Activated naive CD4-positive, alpha-beta T cell treated with anti-CD3 and anti-CD28 coated beads, Interleukin-2, amount 50 U/mL, for 16 hours (primary cell): ENCODE measurements around the gene HMX1.

Experiments
- DNase-seq: peaks from one replicate; pipeline ENCODE4 v3.0.0-alpha.2; 2020

The HMX1 gene

GRCh38 chr4:8854931-8855330 is 16.7 kb downstream of the HMX1 start:
- no peak for DNase-seq

DNA sequence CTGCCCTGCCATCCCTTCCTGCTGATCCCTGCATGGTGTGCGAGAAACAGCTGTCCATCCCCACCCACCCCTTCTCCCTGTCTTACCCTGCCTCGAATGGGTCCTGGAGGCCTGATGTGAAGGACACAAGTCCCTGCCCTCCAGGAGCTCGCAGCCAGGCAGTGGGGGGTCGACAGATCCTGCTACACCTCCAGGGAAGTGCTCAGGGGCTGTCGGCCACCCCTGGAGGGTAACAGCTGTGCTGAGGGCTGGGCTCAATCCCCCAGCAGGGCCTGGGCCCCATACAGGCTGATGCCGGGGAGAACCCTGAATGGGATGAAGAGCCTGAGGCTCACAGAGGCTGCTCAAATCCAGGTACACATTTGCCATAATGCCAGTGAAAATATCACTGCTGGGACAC is 17.6 kb downstream of the HMX1 start:
- DNase-seq, result no peak

- no peak for DNase-seq
Observed at GRCh38 chr4:8853249-8853648, 18.4 kb downstream of the HMX1 start.

- peak; percentile 5 for DNase-seq
Observed at GRCh38 chr4:8852118-8852704, 19.4 kb downstream of the HMX1 start.

- DNase-seq, result peak; percentile 4
Observed at GRCh38 chr4:8851321-8852117, 20.1 kb downstream of the HMX1 start.

GRCh38 chr4:8850830-8851188 is 20.8 kb downstream of the HMX1 start:
- DNase-seq, result peak; percentile 1

DNA sequence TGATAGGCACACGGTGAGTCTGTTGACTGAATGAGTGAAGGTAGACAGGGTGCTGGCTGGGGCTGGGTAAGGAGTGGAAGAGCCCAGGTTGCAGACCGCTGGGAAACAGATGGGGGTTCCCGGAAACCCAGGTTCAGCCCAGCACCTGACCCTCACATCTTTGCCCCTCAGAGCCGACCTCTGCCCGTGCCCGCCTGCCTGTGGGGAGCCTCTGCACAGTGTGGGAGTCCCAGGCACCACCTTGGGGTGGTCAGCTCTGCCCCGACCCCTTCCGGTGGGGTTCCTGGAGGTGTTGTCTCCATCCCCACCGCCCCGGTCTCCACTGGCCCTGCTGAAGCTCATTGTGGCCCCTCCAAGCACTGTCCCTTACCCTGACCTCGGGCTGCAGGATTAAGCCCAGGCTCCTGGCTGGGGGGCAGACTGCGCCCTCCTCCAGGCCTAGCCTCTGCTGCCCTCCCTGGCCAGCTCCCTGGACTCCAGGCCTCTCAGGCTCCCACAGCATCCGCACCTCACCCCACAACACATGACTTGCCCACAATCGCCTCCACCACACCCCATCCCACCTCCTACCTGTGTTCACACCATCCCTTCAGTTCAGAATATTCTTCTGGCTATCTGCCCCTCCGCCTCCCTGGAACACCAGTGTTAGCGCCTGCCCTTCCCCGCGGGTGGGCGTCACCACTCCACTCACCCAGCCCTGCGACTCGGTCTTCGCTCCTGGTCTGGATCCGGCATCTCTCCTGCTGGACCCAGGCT is 21.4 kb downstream of the HMX1 start:
- peak; percentile 6 for DNase-seq

- DNase-seq, result peak; percentile 6
Observed at GRCh38 chr4:8849266-8850073, 22.2 kb downstream of the HMX1 start.

DNA sequence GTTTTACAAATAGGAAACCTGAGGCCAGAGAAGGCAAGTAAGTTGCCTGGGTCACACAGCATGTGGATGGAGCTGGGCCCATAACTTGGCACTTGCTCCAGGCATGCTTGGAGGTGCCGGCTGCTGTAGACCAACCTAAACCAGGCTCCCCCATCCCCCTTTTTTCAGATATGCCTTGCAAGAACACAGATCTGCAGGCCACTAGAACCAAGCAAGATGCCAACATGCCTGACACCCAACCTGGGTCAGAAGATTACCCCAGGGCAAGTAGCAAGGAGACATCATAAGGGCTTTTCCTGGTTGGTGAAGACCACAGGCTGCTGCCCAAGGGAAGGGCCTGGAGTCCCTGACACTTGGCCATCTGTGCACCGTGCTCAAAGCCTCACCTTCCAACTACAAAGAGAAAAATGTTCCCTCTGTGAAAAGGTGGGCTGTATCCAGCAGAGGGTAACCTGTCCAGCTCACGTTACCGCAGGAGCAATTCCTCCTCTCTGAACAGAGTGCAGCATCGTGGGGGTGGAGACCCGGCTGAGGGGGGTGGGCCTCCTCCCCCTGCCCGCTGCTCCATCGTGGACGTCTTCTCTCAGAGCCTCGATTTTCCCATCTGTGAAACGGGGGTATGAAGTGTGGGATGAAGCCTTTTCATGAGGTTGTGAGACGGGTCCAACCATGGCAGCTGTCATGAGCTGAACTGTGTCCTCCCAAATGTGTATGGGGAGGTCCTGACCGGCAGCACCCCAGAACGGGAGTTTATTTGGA is 23.0 kb downstream of the HMX1 start:
- no peak for DNase-seq

DNA sequence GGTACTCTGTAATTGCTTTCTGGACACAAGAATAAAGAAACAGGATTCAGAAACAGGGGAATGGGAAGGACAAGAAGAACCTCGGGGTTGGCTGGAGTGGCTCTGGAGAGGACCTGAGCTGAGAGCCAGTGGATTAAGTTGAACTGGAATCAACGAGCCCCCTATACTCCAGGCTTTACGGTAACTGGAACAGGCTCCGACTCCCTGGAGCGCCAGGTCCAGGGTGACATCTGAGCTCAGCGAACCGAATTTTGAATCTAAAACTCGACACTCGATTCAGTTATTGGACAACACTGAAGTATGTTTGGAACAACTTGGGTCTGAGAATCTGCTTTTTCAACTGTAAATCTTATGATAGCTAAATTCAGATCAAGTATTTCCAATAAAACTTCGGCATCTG is 23.9 kb downstream of the HMX1 start:
- no peak for DNase-seq

DNA sequence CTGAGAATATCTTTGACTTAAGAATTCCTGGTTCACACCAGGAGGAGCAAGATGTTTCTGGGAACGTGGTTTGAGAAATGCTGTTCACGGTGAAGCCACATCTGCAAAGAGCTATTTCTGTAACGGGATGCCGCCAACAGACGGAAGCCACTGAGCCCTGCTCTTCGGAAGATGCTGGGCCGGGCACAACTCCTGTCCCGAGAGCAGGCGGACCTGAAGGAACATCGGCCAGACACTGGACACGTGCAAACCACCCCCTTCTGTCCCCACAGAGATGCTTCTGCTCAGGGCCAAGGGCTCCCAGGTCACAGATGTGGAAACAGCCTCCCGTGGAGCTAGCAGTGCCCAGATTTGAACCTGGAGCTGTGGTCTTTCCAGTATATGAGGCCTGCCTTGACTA is 24.3 kb downstream of the HMX1 start:
- DNase-seq, result peak; percentile 1

GRCh38 chr4:8846826-8847225 is 24.8 kb downstream of the HMX1 start:
- peak; percentile 2 for DNase-seq

DNA sequence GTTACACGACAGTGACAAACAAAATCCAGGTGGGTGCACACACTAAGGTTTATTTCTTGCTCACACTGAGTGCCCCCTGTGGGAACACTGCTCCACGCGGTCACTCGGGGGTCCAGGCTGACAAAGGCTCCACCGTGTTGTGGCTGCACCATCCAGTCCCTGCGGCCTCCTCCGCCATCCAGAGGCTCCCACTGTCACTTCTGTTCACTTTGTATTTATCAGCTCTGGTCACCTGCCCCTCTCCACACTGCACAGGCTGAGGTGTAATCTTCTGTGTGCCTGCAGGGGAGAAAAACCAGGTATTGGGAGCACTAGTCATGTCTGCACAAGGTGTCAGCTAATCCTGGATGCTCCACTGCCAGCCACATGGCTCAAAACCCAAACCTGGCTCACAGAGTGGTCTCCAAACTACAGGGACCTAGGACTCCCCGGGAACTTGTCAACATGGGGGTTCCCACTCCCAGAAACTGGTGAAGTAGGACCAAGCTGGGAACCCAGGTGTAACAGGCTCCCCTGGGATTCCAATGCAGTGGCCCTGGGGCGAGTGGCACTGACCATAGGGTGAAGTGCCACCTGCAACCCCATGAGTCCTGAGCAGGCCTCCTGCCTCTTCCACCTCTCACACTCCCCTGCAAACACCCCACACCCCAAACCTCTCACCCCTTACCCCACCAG is 25.5 kb downstream of the HMX1 start:
- peak; percentile 5 for DNase-seq

GRCh38 chr4:8844976-8845690 is 26.5 kb downstream of the HMX1 start:
- no peak for DNase-seq

DNA sequence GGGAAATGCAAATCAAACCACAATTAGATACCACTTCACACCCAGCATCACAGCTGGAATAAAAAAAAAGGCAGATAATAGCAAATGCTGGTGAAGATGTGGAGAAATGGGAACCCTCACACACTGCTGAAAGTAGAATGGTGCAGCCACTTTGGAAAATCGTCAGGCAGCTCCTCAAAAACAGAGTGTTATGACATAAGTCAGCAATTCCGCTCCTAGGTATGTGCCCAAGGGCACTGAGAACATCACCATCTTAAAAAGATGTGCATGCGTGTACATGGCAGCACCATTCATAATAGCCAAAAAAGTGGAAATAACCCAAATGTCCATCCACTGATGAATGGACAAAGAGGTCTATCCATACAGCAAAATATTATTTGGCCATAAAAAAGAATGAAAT is 28.0 kb downstream of the HMX1 start:
- DNase-seq, result no peak

- DNase-seq, result no peak
Observed at GRCh38 chr4:8842614-8843013, 29.0 kb downstream of the HMX1 start.

GRCh38 chr4:8841678-8842268 is 29.9 kb downstream of the HMX1 start:
- DNase-seq, result no peak

DNA sequence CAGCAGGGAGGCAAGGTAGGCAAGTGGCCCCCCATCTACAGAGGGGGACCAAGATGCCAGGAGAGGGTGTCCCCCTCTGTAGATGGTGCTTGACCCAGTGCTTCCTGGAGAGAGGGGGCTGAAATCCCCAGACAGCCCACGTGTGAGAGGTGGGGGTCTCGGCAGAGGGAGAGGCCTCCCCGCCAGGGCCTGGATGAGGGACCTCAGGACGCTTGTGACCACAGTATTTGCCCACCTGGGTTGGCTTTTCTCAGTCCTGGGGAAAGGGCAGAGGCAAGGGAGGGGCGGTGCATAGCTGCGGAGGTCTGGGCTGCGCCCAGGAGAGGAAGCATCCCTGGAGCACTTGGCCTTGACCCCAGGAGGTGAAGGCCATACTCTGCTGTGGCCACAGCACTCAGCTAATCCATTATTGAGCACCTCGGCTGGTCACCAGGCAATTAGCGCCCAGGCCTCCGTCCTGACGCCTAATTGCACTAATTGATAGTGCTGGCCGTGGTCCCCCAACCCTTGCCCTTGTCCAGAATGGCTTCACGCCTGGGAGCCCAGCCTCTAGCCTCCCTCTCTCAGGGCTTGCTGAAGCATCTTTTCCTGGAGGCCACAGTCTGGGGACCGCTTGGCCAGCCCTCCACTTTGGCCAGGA is 30.7 kb downstream of the HMX1 start:
- DNase-seq, result no peak

GRCh38 chr4:8840006-8840793 is 31.4 kb downstream of the HMX1 start:
- no peak for DNase-seq
